Loucy (cell line): ENCODE results near the gene RASA1.

Experiments
- CTCF ChIP-seq: fragments of 200-600 bp; sonication (generic); conservative IDR thresholded peaks from 2 replicates; pipeline ENCODE4 v1.5.1; 2014; ENCODE audit warnings: mild to moderate bottlenecking, antibody characterized with exemption, low read length
- EZH2phosphoT487 ChIP-seq: fragments of 200-600 bp; IDR thresholded peaks from 2 replicates; pipeline ENCODE4 v1.6.1; 2018; ENCODE audit warnings: antibody characterized with exemption, mild to moderate bottlenecking, moderate library complexity, borderline replicate concordance

- TF ChIP-seq EZH2phosphoT487 (no peak), CTCF (no peak)
These were observed 166.8 kb downstream of the RASA1 start for GRCh38 chr5:87434461-87434860.
